SK-N-SH (cell line): ENCODE data around the gene EPO. TPM values are rescaled to one million over a fixed set of nuclear protein-coding genes. Genes with fewer than 3 reads are reported as not detected.
A peak's percentile ranks its signal among the peaks of the same experiment; 100 is the strongest.

Experiments used
- CTCF ChIA-PET: fragments of 300-600, 350-600 bp; formaldehyde crosslinking; extraction: SDS; loops from one replicate; lab custom pipeline; 2021; lab: Yijun Ruan, JAX
- POLR2A ChIA-PET: fragments of 350-600 bp; sonication (Branson Sonifier 250); formaldehyde crosslinking; extraction: SDS; loops from one replicate; lab custom pipeline; 2020; ENCODE audit warnings: antibody characterized with exemption, inconsistent platforms; lab: Yijun Ruan, JAX
- DNase-seq: peaks from one replicate; pipeline ENCODE4 v3.0.0; 2012
- H2AFZ ChIP-seq: fragments of 200-600 bp; sonication (generic); 2 replicates; pipeline ENCODE4 v1.8.1; 2016; ENCODE audit warnings: antibody characterized with exemption, mild to moderate bottlenecking, low read depth
- H3F3A ChIP-seq: fragments of 200-600 bp; sonication (generic); replicated peaks from 2 replicates; pipeline ENCODE3; 2016; ENCODE audit warnings: antibody characterized with exemption, mild to moderate bottlenecking; ENCODE audit not compliant: insufficient read depth
- H3K27ac ChIP-seq, 2 experiments: fragments of 200-500 bp in 1 of 2; fragments of 200-600 bp in 1 of 2; sonication (Bioruptor generic) in 1 of 2; sonication (generic), shearing (Covaris generic) in 1 of 2; 2 replicates each; pipeline versions ENCODE4 v1.5.1 to v1.6.1; 2014 to 2016; ENCODE audit warnings: low read depth in 2 of 2, inconsistent platforms in 1 of 2, low read length in 1 of 2, mild to moderate bottlenecking in 1 of 2, mixed read lengths in 1 of 2
- H3K27me3 ChIP-seq: fragments of 200-600 bp; sonication (generic), shearing (Covaris generic); 2 replicates; pipeline ENCODE4 v1.6.1; 2016; ENCODE audit warnings: mixed run types; ENCODE audit not compliant: insufficient read depth
- H3K36me3 ChIP-seq, 2 experiments: fragments of 200-500 bp in 1 of 2; fragments of 200-600 bp in 1 of 2; sonication (Bioruptor generic) in 1 of 2; sonication (generic) in 1 of 2; replicated peaks in 1 of 2; 2 replicates each; pipeline versions ENCODE3 to v1.5.1; 2014 to 2016; ENCODE audit warnings: low read length in 1 of 2, mild to moderate bottlenecking in 1 of 2; ENCODE audit not compliant: insufficient read depth in 2 of 2, control insufficient read depth in 1 of 2
- H3K4me1 ChIP-seq, 2 experiments: fragments of 200-500 bp in 1 of 2; fragments of 200-600 bp in 1 of 2; sonication (Bioruptor generic) in 1 of 2; sonication (generic), shearing (Covaris generic) in 1 of 2; 2 replicates each; pipeline versions ENCODE4 v1.5.1 to v1.6.1; 2014 to 2016; ENCODE audit warnings: low read depth in 1 of 2, low read length in 1 of 2, mixed run types in 1 of 2; ENCODE audit not compliant: insufficient read depth in 2 of 2, control insufficient read depth in 1 of 2
- H3K4me2 ChIP-seq: fragments of 200-600 bp; sonication (generic), shearing (Covaris generic); 2 replicates; pipeline ENCODE4 v1.6.1; 2017; ENCODE audit warnings: mixed run types
- H3K4me3 ChIP-seq, 2 experiments: fragments of 200-500 bp in 1 of 2; fragments of 200-600 bp in 1 of 2; sonication (Bioruptor generic) in 1 of 2; sonication (generic), shearing (Covaris generic) in 1 of 2; 2 replicates each; pipeline versions ENCODE4 v1.5.1 to v1.8.1; 2014 to 2016; ENCODE audit warnings: low read depth in 2 of 2, inconsistent platforms in 1 of 2, low read length in 1 of 2, mild to moderate bottlenecking in 1 of 2, mixed read lengths in 1 of 2, moderate library complexity in 1 of 2
- H3K79me2 ChIP-seq: fragments of 200-600 bp; sonication (generic); 2 replicates; pipeline ENCODE4 v1.8.1; 2017; ENCODE audit warnings: mild to moderate bottlenecking; ENCODE audit not compliant: insufficient read depth
- H3K9ac ChIP-seq: fragments of 200-600 bp; sonication (generic); 2 replicates; pipeline ENCODE4 v1.6.1; 2017; ENCODE audit warnings: mixed run types
- H3K9me2 ChIP-seq: fragments of 200-600 bp; sonication (generic); 2 replicates; pipeline ENCODE4 v1.6.1; 2017; ENCODE audit warnings: mixed run types
- H3K9me3 ChIP-seq: fragments of 200-600 bp; sonication (generic); 2 replicates; pipeline ENCODE4 v1.6.1; 2017; ENCODE audit warnings: mixed run types, mild to moderate bottlenecking, moderate library complexity
- H4K20me1 ChIP-seq: fragments of 200-600 bp; sonication (generic); 2 replicates; pipeline ENCODE4 v1.6.1; 2017; ENCODE audit warnings: mild to moderate bottlenecking, mixed run types; ENCODE audit not compliant: insufficient read depth
- ELF1 ChIP-seq: IDR thresholded peaks from 2 replicates; pipeline ENCODE4 v1.4.0; 2012
- EP300 ChIP-seq, 2 experiments: IDR thresholded peaks; 2 replicates each; pipeline versions ENCODE4 v1.4.0 to v1.6.1; 2012; ENCODE audit warnings: borderline replicate concordance in 1 of 2, low read depth in 1 of 2, low read length in 1 of 2
- FOXJ3 ChIP-seq: sonication (generic); formaldehyde crosslinking; IDR thresholded peaks from 2 replicates; pipeline ENCODE4 v1.5.1; 2020; ENCODE audit warnings: mild to moderate bottlenecking, missing genetic modification reagents
- JUND ChIP-seq: IDR thresholded peaks from 2 replicates; pipeline ENCODE4 v1.4.0; 2012
- MAX ChIP-seq: IDR thresholded peaks from 2 replicates; pipeline ENCODE4 v1.4.0; 2012; ENCODE audit warnings: low read depth
- MEF2A ChIP-seq: IDR thresholded peaks from 2 replicates; pipeline ENCODE4 v1.4.0; 2012; ENCODE audit warnings: low read depth, borderline replicate concordance
- NFIC ChIP-seq: IDR thresholded peaks from 2 replicates; pipeline ENCODE4 v1.4.0; 2012; ENCODE audit warnings: borderline replicate concordance
- NRF1 ChIP-seq: IDR thresholded peaks from 2 replicates; pipeline ENCODE4 v1.6.1; 2012; ENCODE audit warnings: low read depth, mild to moderate bottlenecking, low read length
- RAD21 ChIP-seq: IDR thresholded peaks from 2 replicates; pipeline ENCODE4 v1.6.1; 2012; ENCODE audit warnings: mild to moderate bottlenecking, low read length
- RFX5 ChIP-seq: IDR thresholded peaks from 2 replicates; pipeline ENCODE4 v1.6.1; 2012; ENCODE audit warnings: mild to moderate bottlenecking, improper control_type of control experiment, low read length
- SMC3 ChIP-seq: IDR thresholded peaks from 2 replicates; pipeline ENCODE4 v1.6.1; 2012; ENCODE audit warnings: low read depth, low read length, improper control_type of control experiment
- TEAD4 ChIP-seq: IDR thresholded peaks from 2 replicates; pipeline ENCODE4 v1.4.0; 2012; ENCODE audit warnings: mild to moderate bottlenecking, borderline replicate concordance; ENCODE audit not compliant: insufficient read depth
- USF1 ChIP-seq: IDR thresholded peaks from 2 replicates; pipeline ENCODE4 v1.4.0; 2012; ENCODE audit warnings: low read depth, borderline replicate concordance
- YY1 ChIP-seq: IDR thresholded peaks from 2 replicates; pipeline ENCODE4 v1.4.0; 2012; ENCODE audit warnings: low read depth, mild to moderate bottlenecking
- WGBS: methylation state at CpG from one replicate; pipeline ENCODE4 v1.1.6; 2017; ENCODE audit warnings: low lambda C conversion rate; 5-methylcytosine and 5-hydroxymethylcytosine counted together
- polyA plus RNA-seq, 3 experiments: library from polyadenylated mRNA; depleted of rRNA; stranded (reverse); fragments of >200 nt; gene quantifications; 2 replicates each; pipeline ENCODE4 v1.2.3, GENCODE V29; 2012

Gene EPO
- polyA plus RNA-seq, 1 of the 3 experiments (the other 2 are of a cell fraction): not detected

- H3F3A ChIP-seq: peaks cover 42% of the 10 kb centered on the region
- H3K9me2 ChIP-seq: no peaks in the 10 kb centered on the region
- peaks cover 31 to 99% of the 10 kb centered on the region in 2 experiments for H3K36me3 ChIP-seq
- H3K9ac ChIP-seq: no peak overlapping the region
- no peak for TF ChIP-seq YY1
- no peak for TF ChIP-seq RFX5
- no peak for TF ChIP-seq NRF1
- TF ChIP-seq ELF1: no peak
- TF ChIP-seq RAD21: no peak
- no peak for TF ChIP-seq EP300 (IDR thresholded peaks at IDR 0.05; ENCODE audit: borderline replicate concordance in 1 of 2, low read depth in 1 of 2, low read length in 1 of 2)
- no peak for TF ChIP-seq SMC3
- no peak for TF ChIP-seq TEAD4
- WGBS: 93% methylated on average over 18 of the region's 28 CpGs
- no peak overlapping the region for H3K27ac ChIP-seq
- H4K20me1 ChIP-seq: peaks cover 35% of the 10 kb centered on the region
- DNase-seq: peak; percentile 60
- H3K9me3 ChIP-seq: no peaks in the 10 kb centered on the region
- H3K27me3 ChIP-seq: no peaks in the 10 kb centered on the region
- peaks cover 0 to 20% of the 10 kb centered on the region in 2 experiments; a peak in 1 of 4 replicates for H3K4me1 ChIP-seq
- H3K4me3 ChIP-seq: no peak overlapping the region
- CTCF ChIA-PET: interaction anchor here (0.9 to 10.5 kb wide), 8 partner anchors 10 to 169 kb away, joined by 3 to 227 read pairs (median 6); partner anchors contain the start of genes GIGYF1, MOSPD3, POP7 and SLC12A9
- peaks cover 5% of the 10 kb centered on the region for H3K79me2 ChIP-seq
- POLR2A ChIA-PET: interaction anchor here (0.7 to 1.9 kb wide), 7 partner anchors 9 to 105 kb away, joined by 3 to 9 read pairs (median 4); partner anchors contain the start of genes MOSPD3 and PCOLCE
- no peak overlapping the region for H2AFZ ChIP-seq
- H3K4me2 ChIP-seq: no peak overlapping the region
Observed at GRCh38 chr7:100682991-100683658, 37.1 kb upstream of the EPO start.

GRCh38 chr7:100683659-100684533 is 36.4 kb upstream of the EPO start:
- H3K36me3 ChIP-seq: peaks cover 30 to 99% of the 10 kb centered on the region in 2 experiments
- H3K9me2 ChIP-seq: no peaks in the 10 kb centered on the region
- peaks cover 34% of the 10 kb centered on the region for H4K20me1 ChIP-seq
- no peak overlapping the region for H3K27ac ChIP-seq
- H3K4me3 ChIP-seq: no peak overlapping the region
- POLR2A ChIA-PET: interaction anchor here (0.7 to 1.8 kb wide), 4 partner anchors 9 to 105 kb away, joined by 3 to 9 read pairs (median 4); no protein-coding TSS in a partner anchor
- peak; percentile 44 for DNase-seq
- no peaks in the 10 kb centered on the region for H3K9me3 ChIP-seq
- H3F3A ChIP-seq: peaks cover 37% of the 10 kb centered on the region
- peaks cover 0 to 12% of the 10 kb centered on the region in 2 experiments; a peak in 1 of 4 replicates for H3K4me1 ChIP-seq
- no peak for TF ChIP-seq NRF1
- no peak for TF ChIP-seq RFX5
- no peak for TF ChIP-seq NFIC
- no peak for TF ChIP-seq MEF2A
- no peak for TF ChIP-seq USF1
- no peak for TF ChIP-seq MAX
- no peak for TF ChIP-seq JUND
- no peak for TF ChIP-seq FOXJ3 (CRISPR knock-in tag)
- TF ChIP-seq EP300 (IDR thresholded peaks at IDR 0.05; ENCODE audit: borderline replicate concordance in 1 of 2, low read depth in 1 of 2, low read length in 1 of 2): no peak
- TF ChIP-seq RAD21: no peak
- TF ChIP-seq SMC3: no peak
- TF ChIP-seq, all 33 proteins: peak for 0
- Histone ChIP-seq H3K79me2 (peaks cover 12% of the 10 kb centered on the region), H3K9ac (no peak overlapping the region), H3K27me3 (no peaks in the 10 kb centered on the region), H3K4me2 (no peak overlapping the region), H2AFZ (no peak overlapping the region)
- CTCF ChIA-PET: interaction anchor here (0.9 to 10.5 kb wide), 9 partner anchors 9 to 169 kb away, joined by 3 to 227 read pairs (median 5); partner anchors contain the start of genes GIGYF1, MOSPD3, POP7 and SLC12A9
- 96% methylated on average over 29 of the region's 37 CpGs for WGBS
